HG03354 (cell line): Measurements from ENCODE around the gene ADAM15.
A peak's percentile ranks its signal among the peaks of the same experiment; 100 is the strongest.

Experiments used
- ATAC-seq: cut with Tn5 transposase; IDR thresholded peaks from one replicate; pipeline ENCODE4 v1.9.1; 2021; ENCODE audit warnings: mild to moderate bottlenecking; ENCODE audit not compliant: unreplicated experiment, poor library complexity, severe bottlenecking

The ADAM15 gene

GRCh38 chr1:155082301-155083051 is 31.4 kb downstream of the ADAM15 start:
- no peak for ATAC-seq

DNA sequence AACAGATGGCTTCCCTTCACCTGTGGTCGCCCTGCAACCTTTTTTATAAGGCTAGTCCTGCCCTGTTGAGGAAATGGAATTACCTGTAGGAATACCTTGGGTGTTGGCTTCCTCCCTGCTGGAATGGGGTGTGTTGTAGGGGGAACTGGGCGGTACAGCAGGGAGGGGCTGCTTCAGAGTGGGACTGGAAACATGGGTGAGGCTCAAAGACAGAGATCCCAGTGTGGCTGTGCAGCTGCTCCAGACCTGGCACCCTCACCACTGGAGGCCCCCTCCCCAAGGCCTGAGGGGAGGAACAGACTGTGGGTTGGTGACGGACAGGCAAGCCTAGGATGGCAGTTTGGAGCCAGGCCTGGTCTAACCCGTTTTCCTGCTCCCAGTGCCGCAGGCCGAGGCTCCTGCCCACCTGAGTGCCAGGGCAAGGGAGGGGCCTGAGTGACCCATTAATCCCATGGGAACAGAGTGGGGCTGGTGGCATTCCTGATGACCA is 32.0 kb downstream of the ADAM15 start:
- no peak for ATAC-seq

GRCh38 chr1:155083865-155084721 is 33.0 kb downstream of the ADAM15 start:
- peak; percentile 1 for ATAC-seq

DNA sequence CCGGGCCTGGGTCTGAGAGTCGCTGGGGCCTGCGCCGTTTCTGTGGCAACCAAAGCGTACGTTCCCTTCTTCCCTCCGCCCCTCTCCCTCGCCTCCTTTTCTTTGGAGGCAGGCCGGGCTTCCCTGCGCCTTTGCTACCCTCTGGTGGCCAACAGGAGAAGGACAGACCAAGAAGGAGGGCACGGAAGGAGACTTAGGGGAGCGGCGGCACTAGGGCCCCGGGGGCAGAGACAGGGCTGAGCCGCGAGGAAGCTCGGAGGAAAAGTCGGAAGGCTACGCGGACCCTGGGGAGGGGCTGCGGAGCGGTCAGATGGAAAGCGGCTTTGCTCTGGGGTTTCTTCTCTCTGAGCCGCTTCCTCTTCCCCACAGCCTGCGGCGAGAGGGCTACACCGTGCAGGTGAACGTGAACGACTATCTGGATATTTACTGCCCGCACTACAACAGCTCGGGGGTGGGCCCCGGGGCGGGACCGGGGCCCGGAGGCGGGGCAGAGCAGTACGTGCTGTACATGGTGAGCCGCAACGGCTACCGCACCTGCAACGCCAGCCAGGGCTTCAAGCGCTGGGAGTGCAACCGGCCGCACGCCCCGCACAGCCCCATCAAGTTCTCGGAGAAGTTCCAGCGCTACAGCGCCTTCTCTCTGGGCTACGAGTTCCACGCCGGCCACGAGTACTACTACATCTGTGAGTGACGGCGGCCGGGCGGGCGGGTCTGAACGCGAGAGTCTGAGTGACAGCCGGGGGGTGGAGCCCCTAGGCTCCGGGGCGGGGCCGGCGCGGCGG is 33.8 kb downstream of the ADAM15 start:
- ATAC-seq = peak; percentile 79

DNA sequence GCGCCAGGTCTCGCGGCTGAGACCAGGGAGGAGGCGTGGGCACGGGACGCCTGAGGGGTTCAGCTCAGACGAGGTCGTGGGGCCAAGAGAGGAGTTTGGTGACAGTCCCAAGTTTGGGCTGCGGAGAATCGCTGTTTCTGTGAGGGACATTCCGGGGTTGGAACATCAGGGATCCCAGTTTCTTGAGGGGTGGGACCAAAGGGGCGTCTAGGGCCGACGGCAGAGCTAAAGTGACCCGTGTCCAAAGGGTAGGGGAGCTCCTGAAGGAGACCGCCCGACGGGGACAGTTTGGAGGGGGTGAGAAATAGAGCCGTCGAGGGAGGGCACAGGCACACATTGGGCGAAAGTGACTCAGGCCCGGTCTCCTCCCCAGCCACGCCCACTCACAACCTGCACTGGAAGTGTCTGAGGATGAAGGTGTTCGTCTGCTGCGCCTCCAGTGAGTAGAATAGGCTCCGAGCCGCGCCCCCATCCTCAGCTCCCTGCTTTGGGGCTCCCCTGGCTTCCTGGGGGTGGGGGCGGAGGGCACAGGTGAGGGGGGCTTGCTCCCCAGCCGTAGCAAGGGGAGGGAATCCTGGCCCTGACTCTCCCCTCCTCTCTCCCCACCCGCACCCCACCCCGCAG is 34.5 kb downstream of the ADAM15 start:
- ATAC-seq = no peak

- ATAC-seq = no peak
Measured at GRCh38 chr1:155086128-155086741, 35.1 kb downstream of the ADAM15 start.

DNA sequence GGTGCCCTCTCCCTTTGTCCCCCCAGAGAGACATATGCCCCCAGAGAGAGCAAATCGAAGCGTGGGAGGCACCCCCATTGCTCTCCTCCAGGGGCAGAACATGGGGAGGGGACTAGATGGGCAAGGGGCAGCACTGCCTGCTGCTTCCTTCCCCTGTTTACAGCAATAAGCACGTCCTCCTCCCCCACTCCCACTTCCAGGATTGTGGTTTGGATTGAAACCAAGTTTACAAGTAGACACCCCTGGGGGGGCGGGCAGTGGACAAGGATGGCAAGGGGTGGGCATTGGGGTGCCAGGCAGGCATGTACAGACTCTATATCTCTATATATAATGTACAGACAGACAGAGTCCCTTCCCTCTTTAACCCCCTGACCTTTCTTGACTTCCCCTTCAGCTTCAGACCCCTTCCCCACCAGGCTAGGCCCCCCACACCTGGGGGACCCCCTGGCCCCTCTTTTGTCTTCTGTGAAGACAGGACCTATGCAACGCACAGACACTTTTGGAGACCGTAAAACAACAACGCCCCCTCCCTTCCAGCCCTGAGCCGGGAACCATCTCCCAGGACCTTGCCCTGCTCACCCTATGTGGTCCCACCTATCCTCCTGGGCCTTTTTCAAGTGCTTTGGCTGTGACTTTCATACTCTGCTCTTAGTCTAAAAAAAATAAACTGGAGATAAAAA is 35.9 kb downstream of the ADAM15 start:
- ATAC-seq = no peak

- ATAC-seq = no peak
Measured at GRCh38 chr1:155091071-155092051, 40.2 kb downstream of the ADAM15 start.

DNA sequence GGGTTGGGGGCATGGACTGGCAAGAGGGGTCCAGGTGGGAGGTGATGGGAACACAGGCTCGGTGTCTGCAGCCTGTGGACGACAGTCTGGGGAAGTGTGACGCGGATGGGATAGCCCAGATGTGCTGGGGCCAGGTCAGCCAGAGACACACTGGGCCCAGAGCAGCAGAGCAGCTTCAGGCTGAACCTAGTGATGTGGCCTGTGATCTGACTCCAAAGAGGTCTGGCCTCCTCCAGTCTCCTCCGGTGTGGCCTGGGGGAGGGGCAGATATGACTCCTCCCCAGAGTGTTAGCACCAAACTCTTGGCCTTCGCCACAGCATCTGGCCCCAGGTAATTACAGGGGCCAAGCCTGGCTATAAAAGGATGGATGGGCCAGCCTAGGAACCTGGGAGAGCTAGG is 41.0 kb downstream of the ADAM15 start:
- ATAC-seq = no peak

DNA sequence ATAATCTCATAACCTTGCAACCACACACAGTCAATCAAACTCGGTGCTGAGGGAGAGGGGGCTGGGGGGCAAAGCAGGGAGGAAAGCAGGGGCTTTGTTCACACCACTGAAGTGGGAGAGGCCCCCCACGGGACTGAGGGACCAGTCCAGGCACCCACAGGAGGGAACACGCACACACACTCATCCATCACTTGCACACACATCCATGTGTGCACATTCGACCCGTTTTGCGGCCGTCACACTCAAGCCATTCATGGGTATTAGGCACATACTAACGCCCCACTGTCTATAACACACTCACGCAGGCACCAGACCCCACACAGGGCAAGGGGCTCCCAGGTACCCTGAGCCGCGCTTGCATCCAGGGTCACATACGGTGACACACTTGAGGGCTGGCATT is 41.5 kb downstream of the ADAM15 start:
- no peak for ATAC-seq

- no peak for ATAC-seq
Measured at GRCh38 chr1:155093911-155094621, 43.0 kb downstream of the ADAM15 start.

GRCh38 chr1:155094622-155094948 is 43.5 kb downstream of the ADAM15 start:
- ATAC-seq = no peak

GRCh38 chr1:155099331-155099730 is 48.2 kb downstream of the ADAM15 start:
- no peak for ATAC-seq

GRCh38 chr1:155103325-155103724 is 52.2 kb downstream of the ADAM15 start:
- no peak for ATAC-seq

GRCh38 chr1:155104605-155105534 is 53.8 kb downstream of the ADAM15 start:
- ATAC-seq = no peak

GRCh38 chr1:155105604-155106011 is 54.5 kb downstream of the ADAM15 start:
- ATAC-seq = no peak
